C4-2B (cell line): ENCODE data around the gene KLK1.

ENCODE experiments used
- ZFX ChIP-seq: fragments of 450-650 bp; IDR thresholded peaks from 2 replicates; pipeline ENCODE4 v1.6.1; 2017
- TF ChIP-seq, protein P1 (sequence below): fragments of 450-650 bp; conservative IDR thresholded peaks from 2 replicates; pipeline ENCODE4 v1.5.1; 2017; ENCODE audit warnings: mild to moderate bottlenecking

DNA sequence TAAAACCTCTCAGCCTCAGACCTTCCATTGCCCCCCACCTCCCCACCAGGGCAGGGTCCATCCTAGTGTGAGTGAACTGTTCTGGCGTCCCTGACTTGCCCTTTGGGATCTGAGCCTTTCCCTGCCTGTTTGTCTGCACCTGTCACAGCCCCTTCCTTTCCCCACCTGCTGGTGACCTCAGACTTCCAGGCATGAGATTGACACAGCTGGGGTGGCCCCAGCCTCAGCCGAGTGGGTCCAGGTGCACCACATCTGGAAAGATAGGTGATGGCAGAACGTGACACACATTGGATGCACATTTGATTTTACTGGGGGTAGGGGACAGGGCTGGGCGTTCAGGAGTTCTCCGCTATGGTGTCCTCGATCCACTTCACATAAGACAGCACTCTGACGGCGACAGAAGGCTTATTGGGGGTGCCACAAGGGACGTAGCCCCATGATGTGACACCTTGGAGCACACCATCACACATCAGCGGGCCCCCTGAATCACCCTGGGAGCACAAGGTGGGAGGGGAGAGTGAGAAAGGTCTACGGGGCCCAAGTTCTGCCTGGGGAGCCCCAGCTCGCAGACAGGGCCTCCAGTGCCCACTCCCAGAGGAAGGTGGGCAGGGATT, 4.6 kb downstream of the KLK1 start:
- TF ChIP-seq, protein P1, sequence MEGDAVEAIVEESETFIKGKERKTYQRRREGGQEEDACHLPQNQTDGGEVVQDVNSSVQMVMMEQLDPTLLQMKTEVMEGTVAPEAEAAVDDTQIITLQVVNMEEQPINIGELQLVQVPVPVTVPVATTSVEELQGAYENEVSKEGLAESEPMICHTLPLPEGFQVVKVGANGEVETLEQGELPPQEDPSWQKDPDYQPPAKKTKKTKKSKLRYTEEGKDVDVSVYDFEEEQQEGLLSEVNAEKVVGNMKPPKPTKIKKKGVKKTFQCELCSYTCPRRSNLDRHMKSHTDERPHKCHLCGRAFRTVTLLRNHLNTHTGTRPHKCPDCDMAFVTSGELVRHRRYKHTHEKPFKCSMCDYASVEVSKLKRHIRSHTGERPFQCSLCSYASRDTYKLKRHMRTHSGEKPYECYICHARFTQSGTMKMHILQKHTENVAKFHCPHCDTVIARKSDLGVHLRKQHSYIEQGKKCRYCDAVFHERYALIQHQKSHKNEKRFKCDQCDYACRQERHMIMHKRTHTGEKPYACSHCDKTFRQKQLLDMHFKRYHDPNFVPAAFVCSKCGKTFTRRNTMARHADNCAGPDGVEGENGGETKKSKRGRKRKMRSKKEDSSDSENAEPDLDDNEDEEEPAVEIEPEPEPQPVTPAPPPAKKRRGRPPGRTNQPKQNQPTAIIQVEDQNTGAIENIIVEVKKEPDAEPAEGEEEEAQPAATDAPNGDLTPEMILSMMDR: no peak
- no peak for TF ChIP-seq ZFX
